HEK293T (cell line): ENCODE measurements around the gene NCMAP.

Experiments used
- CTCF ChIA-PET: fragments of 350-600 bp; formaldehyde crosslinking; extraction: SDS; loops from one replicate; lab custom pipeline; 2021; ENCODE audit warnings: antibody characterized with exemption, inconsistent platforms; lab: Yijun Ruan, JAX
- POLR2A ChIA-PET: fragments of 350-600 bp; formaldehyde crosslinking; extraction: SDS; loops from one replicate; lab custom pipeline; 2020; ENCODE audit warnings: antibody characterized with exemption, inconsistent platforms; lab: Yijun Ruan, JAX
- DNase-seq: peaks from one replicate; pipeline ENCODE4 v3.0.0; 2012; ENCODE audit warnings: mixed read lengths; ENCODE audit errors: extremely low spot score
- ARNT ChIP-seq: fragments of 450-650 bp; IDR thresholded peaks from 2 replicates; pipeline ENCODE4 v1.6.1; 2017; ENCODE audit warnings: mild to moderate bottlenecking
- BHLHE40 ChIP-seq: fragments of 450-650 bp; IDR thresholded peaks from 2 replicates; pipeline ENCODE4 v1.6.1; 2016; ENCODE audit warnings: mild to moderate bottlenecking, moderate library complexity, borderline replicate concordance
- CTBP1 ChIP-seq: fragments of 450-650 bp; IDR thresholded peaks from 2 replicates; pipeline ENCODE4 v1.6.1; 2016; ENCODE audit warnings: borderline replicate concordance
- ELF4 ChIP-seq: fragments of 450-650 bp; IDR thresholded peaks from 2 replicates; pipeline ENCODE4 v1.6.1; 2017; ENCODE audit warnings: antibody characterized with exemption
- FOXA1 ChIP-seq: fragments of 450-650 bp; IDR thresholded peaks from 2 replicates; pipeline ENCODE4 v1.6.1; 2016; ENCODE audit warnings: mild to moderate bottlenecking
- FOXK2 ChIP-seq: fragments of 450-650 bp; IDR thresholded peaks from 2 replicates; pipeline ENCODE4 v1.6.1; 2016; ENCODE audit warnings: mild to moderate bottlenecking
- FOXM1 ChIP-seq: fragments of 450-650 bp; IDR thresholded peaks from 2 replicates; pipeline ENCODE4 v1.6.1; 2017; ENCODE audit warnings: mild to moderate bottlenecking, borderline replicate concordance
- HDGF ChIP-seq: fragments of 450-650 bp; IDR thresholded peaks from 2 replicates; pipeline ENCODE4 v1.6.1; 2017; ENCODE audit warnings: antibody characterized with exemption, borderline replicate concordance
- L3MBTL2 ChIP-seq: fragments of 450-650 bp; conservative IDR thresholded peaks from 2 replicates; pipeline ENCODE4 v1.6.1; 2016; ENCODE audit warnings: mild to moderate bottlenecking
- LEF1 ChIP-seq: fragments of 450-650 bp; IDR thresholded peaks from 2 replicates; pipeline ENCODE4 v1.6.1; 2017; ENCODE audit warnings: mild to moderate bottlenecking, borderline replicate concordance
- NFRKB ChIP-seq: fragments of 450-650 bp; IDR thresholded peaks from 2 replicates; pipeline ENCODE4 v1.6.1; 2016; ENCODE audit warnings: mild to moderate bottlenecking, moderate library complexity
- PKNOX1 ChIP-seq: fragments of 450-650 bp; IDR thresholded peaks from 2 replicates; pipeline ENCODE4 v1.6.1; 2016
- SP1 ChIP-seq: fragments of 450-650 bp; IDR thresholded peaks from 2 replicates; pipeline ENCODE4 v1.6.1; 2017
- SUZ12 ChIP-seq: fragments of 450-650 bp; IDR thresholded peaks from 2 replicates; pipeline ENCODE4 v1.6.1; 2016; ENCODE audit warnings: mild to moderate bottlenecking
- TARDBP ChIP-seq: fragments of 450-650 bp; IDR thresholded peaks from 2 replicates; pipeline ENCODE4 v1.6.1; 2016
- ZNF384 ChIP-seq: fragments of 450-650 bp; IDR thresholded peaks from 2 replicates; pipeline ENCODE4 v1.6.1; 2016

NCMAP gene

DNA sequence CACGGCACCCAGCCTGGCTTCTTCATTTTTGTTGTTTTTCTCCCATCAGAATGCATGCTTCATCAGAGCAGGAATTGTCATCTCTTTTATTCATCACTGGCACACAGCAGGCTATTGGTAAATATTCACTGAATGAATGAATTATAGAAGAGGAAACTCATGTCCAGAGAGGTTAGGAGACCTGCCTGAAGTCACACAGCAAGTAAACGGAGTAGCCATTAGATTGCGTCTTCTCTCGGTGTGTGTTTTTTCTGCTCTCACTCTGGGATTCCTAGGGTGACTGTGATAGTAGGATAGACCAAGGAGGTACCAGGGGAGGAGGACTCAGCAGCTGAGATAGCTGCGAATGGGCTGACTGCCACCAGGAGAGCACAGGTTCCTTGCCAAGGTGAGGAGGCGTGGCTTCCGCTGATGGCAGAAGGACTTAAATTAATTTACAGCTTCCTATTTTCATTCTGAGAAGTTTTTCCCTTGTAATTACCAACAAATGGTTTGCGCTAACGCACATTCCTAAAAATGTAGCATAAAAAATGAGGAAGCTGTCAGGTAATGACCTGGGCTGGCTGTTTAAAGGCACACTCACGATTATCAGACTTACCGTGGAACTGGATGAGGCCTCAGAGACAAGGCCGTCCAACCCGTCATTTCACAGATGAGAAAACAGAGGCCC, 4.5 kb upstream of the NCMAP start:
- ChIA-PET POLR2A (no interaction called here), CTCF (no interaction called here)
- no peak for DNase-seq
- TF ChIP-seq ARNT (no peak), PKNOX1 (no peak), L3MBTL2 (no peak), NFRKB (no peak), ELF4 (no peak), FOXA1 (no peak), ZNF384 (no peak), CTBP1 (no peak), FOXK2 (no peak), LEF1 (no peak), SUZ12 (no peak), BHLHE40 (no peak), TARDBP (no peak), SP1 (no peak), HDGF (no peak), FOXM1 (no peak)

DNA sequence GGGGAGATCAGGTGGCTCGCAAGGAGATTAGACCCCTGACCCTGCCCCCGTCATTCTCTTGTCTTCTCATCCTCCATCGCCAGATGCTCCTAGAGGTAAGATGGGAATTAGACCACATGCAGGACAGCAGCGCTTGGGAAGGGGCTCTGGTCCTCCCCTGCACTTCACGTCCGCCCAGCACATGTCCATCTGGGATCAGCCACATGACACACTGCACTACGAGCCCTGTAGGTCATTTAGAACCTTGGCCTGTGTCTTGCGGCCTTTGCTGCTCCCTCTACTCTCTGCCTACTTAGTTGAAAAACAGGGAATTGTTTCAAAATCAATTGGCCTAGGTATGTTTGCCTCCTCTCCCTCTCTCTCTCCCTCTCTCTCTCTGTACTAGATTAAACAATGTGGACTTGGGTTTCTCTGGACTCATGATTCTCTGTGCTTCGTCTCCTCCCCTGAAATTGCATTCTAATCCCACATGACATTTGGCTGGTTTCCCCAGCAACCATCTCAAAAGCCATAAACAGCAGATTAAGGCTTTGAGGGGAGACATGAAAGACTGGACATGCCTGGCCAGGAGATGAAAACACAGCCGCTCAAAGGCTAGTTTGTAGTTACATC, 3.8 kb upstream of the NCMAP start:
- CTCF ChIA-PET = no interaction called here
- POLR2A ChIA-PET = no interaction called here
- DNase-seq = no peak
- TF ChIP-seq BHLHE40 (no peak), SP1 (no peak), LEF1 (no peak), FOXM1 (no peak), ZNF384 (no peak), ARNT (no peak), HDGF (no peak), L3MBTL2 (no peak), SUZ12 (no peak), NFRKB (no peak), FOXK2 (no peak), TARDBP (no peak), CTBP1 (no peak), ELF4 (no peak), FOXA1 (no peak), PKNOX1 (no peak)

DNA sequence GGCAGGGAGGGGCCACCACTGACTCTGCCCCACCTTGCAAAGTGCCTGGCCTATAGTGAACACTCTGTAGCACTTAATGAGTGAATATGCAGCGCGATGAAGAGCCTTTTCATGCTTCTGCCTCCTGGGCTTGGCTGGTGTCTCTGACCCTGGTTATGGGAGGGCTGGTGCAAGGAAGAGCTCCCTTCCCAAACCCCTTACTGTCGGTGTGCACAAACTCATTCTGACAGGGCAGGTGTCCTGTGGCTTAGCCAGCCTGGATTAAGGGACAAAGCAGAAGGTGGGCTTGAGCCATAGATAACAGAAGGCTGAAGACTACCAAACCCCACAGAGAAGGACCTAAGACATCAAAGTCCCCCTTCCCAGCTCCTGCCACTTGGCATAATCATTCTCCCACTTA, 2.0 kb upstream of the NCMAP start:
- DNase-seq = no peak
- ChIA-PET POLR2A (no interaction called here), CTCF (interaction anchor here (1.1 kb wide), 1 partner anchor 13 kb away, joined by 3 read pairs; no protein-coding TSS in a partner anchor)
- TF ChIP-seq BHLHE40 (no peak), FOXK2 (no peak)

DNA sequence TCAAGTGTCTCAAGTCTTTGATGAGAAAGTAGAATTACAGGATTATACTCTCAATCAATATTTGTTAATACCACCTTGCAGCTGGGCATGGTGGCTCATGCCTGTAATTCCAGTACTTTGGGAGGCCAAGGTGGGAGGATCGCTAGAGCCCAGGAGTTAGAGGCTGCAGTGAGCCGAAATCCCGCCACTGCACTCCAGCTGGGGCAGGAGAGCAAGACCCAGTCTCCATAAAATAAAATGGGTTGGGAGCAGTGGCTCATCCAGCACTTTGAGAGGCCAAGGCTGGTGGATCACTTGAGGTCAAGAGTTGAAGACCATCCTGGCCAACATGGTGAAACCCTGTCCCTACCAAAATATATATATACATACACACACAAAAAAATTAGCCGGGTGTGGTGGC, 1.2 kb upstream of the NCMAP start:
- TF ChIP-seq ELF4 = no peak
- no peak for TF ChIP-seq PKNOX1
- CTCF ChIA-PET = interaction anchor here (1.1 kb wide), 1 partner anchor 13 kb away, joined by 3 read pairs; no protein-coding TSS in a partner anchor
- no peak for DNase-seq
- POLR2A ChIA-PET = no interaction called here

DNA sequence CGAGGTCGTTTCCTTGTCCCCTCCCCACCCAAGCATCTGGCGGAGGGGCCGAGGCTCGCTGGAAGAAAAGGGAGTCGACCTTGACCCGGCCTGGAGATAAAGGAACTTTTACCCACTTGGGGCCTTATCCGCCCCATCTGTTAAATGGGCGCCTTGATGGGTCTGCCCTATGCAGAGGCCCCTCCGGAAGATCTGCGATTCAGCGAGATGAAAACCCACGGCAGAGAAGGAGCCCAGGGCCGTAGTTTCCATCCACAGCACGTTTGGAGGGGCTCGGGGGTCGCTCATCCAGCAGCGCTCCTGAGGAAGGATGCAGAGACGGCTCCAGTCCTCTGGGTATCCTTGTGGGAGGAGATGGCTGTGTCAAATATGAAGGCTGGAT, 518 bp downstream of the NCMAP start:
- ChIA-PET POLR2A (no interaction called here), CTCF (no interaction called here)
- no peak for DNase-seq
- TF ChIP-seq CTBP1 (no peak), BHLHE40 (no peak), ZNF384 (no peak), FOXK2 (no peak), FOXM1 (no peak), LEF1 (no peak), SP1 (no peak), ELF4 (no peak), SUZ12 (no peak), FOXA1 (no peak), L3MBTL2 (no peak), PKNOX1 (no peak), HDGF (no peak), NFRKB (no peak), ARNT (no peak), TARDBP (no peak)

GRCh38 chr1:24557220-24557619, 1.3 kb downstream of the NCMAP start:
- ChIA-PET CTCF (no interaction called here), POLR2A (no interaction called here)
- TF ChIP-seq ZNF384 (no peak), HDGF (no peak), BHLHE40 (no peak), FOXK2 (no peak), ARNT (no peak), SP1 (no peak)
- DNase-seq = no peak
